HepG2 (cell line): ENCODE data around the gene JPH3. TPM values are rescaled to one million over a fixed set of nuclear protein-coding genes. Genes with fewer than 3 reads are reported as not detected.

ENCODE experiments used
- CAMTA2 ChIP-seq: sonication (generic); formaldehyde crosslinking; IDR thresholded peaks from 2 replicates; pipeline ENCODE4 v1.4.0; 2020; ENCODE audit warnings: mild to moderate bottlenecking, missing genetic modification reagents, borderline replicate concordance
- HBP1 ChIP-seq: IDR thresholded peaks from 2 replicates; pipeline ENCODE4 v1.6.1; 2016; ENCODE audit warnings: low read depth, control low read depth
- HIC2 ChIP-seq: sonication (generic); formaldehyde crosslinking; IDR thresholded peaks from 2 replicates; pipeline ENCODE4 v1.9.0; 2022; ENCODE audit warnings: low read depth, missing genetic modification reagents
- HOMEZ ChIP-seq: IDR thresholded peaks from 2 replicates; pipeline ENCODE4 v1.6.1; 2016; ENCODE audit warnings: low read depth
- KLF16 ChIP-seq, 2 experiments: sonication (generic) in 1 of 2; formaldehyde crosslinking in 1 of 2; IDR thresholded peaks; 2 replicates each; pipeline versions ENCODE4 v1.6.1 to v1.8.0; 2016 to 2023; ENCODE audit warnings: missing genetic modification reagents in 2 of 2, missing compliant biosample characterization in 1 of 2
- MAFK ChIP-seq, 2 experiments: IDR thresholded peaks in 1 of 2; conservative IDR thresholded peaks in 1 of 2; 2 replicates each; pipeline ENCODE4 v1.6.1; 2011; ENCODE audit warnings: improper control_type of control experiment in 2 of 2, low read length in 2 of 2
- MLLT10 ChIP-seq: sonication (generic); formaldehyde crosslinking; IDR thresholded peaks from 2 replicates; pipeline ENCODE4 v1.4.0; 2020; ENCODE audit warnings: missing genetic modification reagents
- SMAD9 ChIP-seq: sonication (generic); formaldehyde crosslinking; IDR thresholded peaks from 2 replicates; pipeline ENCODE4 v1.5.1; 2020; ENCODE audit warnings: mild to moderate bottlenecking, missing genetic modification reagents
- SNAPC2 ChIP-seq: sonication (generic); formaldehyde crosslinking; IDR thresholded peaks from 2 replicates; pipeline ENCODE4 v1.8.1; 2022; ENCODE audit warnings: mild to moderate bottlenecking, missing genetic modification reagents
- SNAPC4 ChIP-seq: sonication (generic); formaldehyde crosslinking; IDR thresholded peaks from 2 replicates; pipeline ENCODE4 v1.4.0; 2020; ENCODE audit warnings: mild to moderate bottlenecking, missing genetic modification reagents
- ZNF362 ChIP-seq: sonication (generic); formaldehyde crosslinking; IDR thresholded peaks from 2 replicates; pipeline ENCODE4 v1.4.0; 2020; ENCODE audit warnings: missing genetic modification reagents, mild to moderate bottlenecking, borderline replicate concordance
- ZNF574 ChIP-seq: sonication (generic); formaldehyde crosslinking; IDR thresholded peaks from 2 replicates; pipeline ENCODE4 v1.4.0; 2020; ENCODE audit warnings: missing genetic modification reagents
- ZSCAN20 ChIP-seq: sonication (generic); formaldehyde crosslinking; IDR thresholded peaks from 2 replicates; pipeline ENCODE4 v1.4.0; 2020; ENCODE audit warnings: missing genetic modification reagents, mild to moderate bottlenecking, borderline replicate concordance
- polyA plus RNA-seq, 8 experiments: library from polyadenylated mRNA; depleted of rRNA in 3 of 8; stranded (reverse) in 7 of 8; unstranded in 1 of 8; fragments of >200 nt; fragmentation: Illumina TruSeq in 4 of 8; extraction: Trizol in 4 of 8; gene quantifications; 2 replicates each; pipeline versions ENCODE4 v1.2.1 to v1.2.3, GENCODE V29; 2011 to 2016; ENCODE audit warnings: low read depth in 4 of 8, missing spikeins in 1 of 8, mixed read lengths in 1 of 8; ENCODE audit not compliant: insufficient read depth in 1 of 8
- total RNA-seq, 5 experiments: library from RNA; depleted of rRNA; stranded (reverse); fragments of >200 nt; fragmentation: Illumina TruSeq; extraction: Trizol; gene quantifications; 2 replicates each; pipeline ENCODE4 v1.2.3, GENCODE V29; 2016; ENCODE audit warnings: low read depth in 1 of 5

JPH3 gene
- total and polyA plus RNA-seq, 2 of the 13 experiments (the other 11 are each of a cell fraction or from before 2014, with no cell fraction given): not detected

- TF ChIP-seq KLF16 (CRISPR knock-in tag; IDR thresholded peaks at IDR 0.05): no peak
- no peak for TF ChIP-seq ZNF362 (CRISPR knock-in tag)
- TF ChIP-seq HOMEZ: no peak
- no peak for TF ChIP-seq HBP1 (CRISPR knock-in tag)
- 0 out of 2 replicates have a peak, but pooled peaks have one; percentile 25 for TF ChIP-seq ZNF574 (CRISPR knock-in tag)
- TF ChIP-seq SNAPC2 (CRISPR knock-in tag): no peak
- no peak for TF ChIP-seq SMAD9 (CRISPR knock-in tag)
- TF ChIP-seq HIC2 (CRISPR knock-in tag): peak; percentile 97
- TF ChIP-seq MAFK (conservative IDR thresholded peaks at IDR 0.05 in 1 of 2, IDR thresholded peaks at IDR 0.05 in 1 of 2; ENCODE audit: low read length in 2 of 2): no peak
- no peak for TF ChIP-seq SNAPC4 (CRISPR knock-in tag)
- peak; percentile 55; the same call in 1 of the 2 replicates for TF ChIP-seq CAMTA2 (CRISPR knock-in tag)
- TF ChIP-seq MLLT10 (CRISPR knock-in tag): no peak
- no peak for TF ChIP-seq ZSCAN20 (CRISPR knock-in tag)
Observed at GRCh38 chr16:87635541-87636049, 33.3 kb downstream of the JPH3 start (continued).
